Immature natural killer cell (primary cell): ENCODE measurements around the gene TACR1. TPM values are rescaled to one million over a fixed set of nuclear protein-coding genes. Genes with fewer than 3 reads are reported as not detected.
"Not testable (repeated sequence)": the region's sequence is repeated elsewhere in the genome, so short reads cannot be mapped to it uniquely, and the experiment has no call there.

ENCODE experiments used
- DNase-seq, 3 donors: peaks; one replicate each; pipeline ENCODE4 v3.0.0; 2022; ENCODE audit warnings: mixed read lengths in 1 of 3
- H3K27ac Mint-ChIP-seq, 6 donors: one replicate each; pipeline ENCODE4 v1.8.0; 2020; ENCODE audit warnings: mixed read lengths in 6 of 6, mild to moderate bottlenecking in 5 of 6, inconsistent platforms in 4 of 6, moderate library complexity in 3 of 6
- H3K27me3 Mint-ChIP-seq, 3 donors: one replicate each; pipeline ENCODE4 v1.8.0; 2020 to 2021; ENCODE audit warnings: low read depth in 3 of 3, mild to moderate bottlenecking in 3 of 3, mixed read lengths in 3 of 3, moderate library complexity in 3 of 3, inconsistent platforms in 1 of 3
- H3K36me3 Mint-ChIP-seq, 3 donors: one replicate each; pipeline ENCODE4 v1.8.0; 2020; ENCODE audit warnings: mixed read lengths in 3 of 3, inconsistent platforms in 2 of 3, mild to moderate bottlenecking in 2 of 3
- H3K4me1 Mint-ChIP-seq, 2 donors: one replicate each; pipeline ENCODE4 v1.8.0; 2020; ENCODE audit warnings: inconsistent platforms in 2 of 2, mild to moderate bottlenecking in 2 of 2, mixed read lengths in 2 of 2, moderate library complexity in 1 of 2
- H3K4me3 Mint-ChIP-seq, 5 donors: one replicate each; pipeline ENCODE4 v1.8.0; 2020; ENCODE audit warnings: mild to moderate bottlenecking in 5 of 5, mixed read lengths in 5 of 5, inconsistent platforms in 3 of 5, moderate library complexity in 3 of 5
- H3K9me3 Mint-ChIP-seq, 6 donors: one replicate each; pipeline ENCODE4 v1.8.0; 2020; ENCODE audit warnings: mild to moderate bottlenecking in 6 of 6, mixed read lengths in 6 of 6, inconsistent platforms in 4 of 6, moderate library complexity in 3 of 6
- polyA plus RNA-seq, 3 donors: library from polyadenylated mRNA; unstranded; fragments of 300-500 nt; fragmentation: Illumina TruSeq; gene quantifications; one replicate each; pipeline ENCODE4 v1.2.3, GENCODE V29; 2021

The TACR1 gene
- polyA plus RNA-seq, 3 donors from 2014 or later = 0.16 TPM; not detected in 2

- no peak overlapping the region for H3K27ac Mint-ChIP-seq
- H3K27me3 Mint-ChIP-seq = no peaks in the 10 kb centered on the region
- H3K36me3 Mint-ChIP-seq = peaks cover 0 to 4% (median 0%) of the 10 kb centered on the region in 3 donors
- H3K4me3 Mint-ChIP-seq = no peak overlapping the region
- peaks cover 0 to 2% (median 0%) of the 10 kb centered on the region in 6 donors for H3K9me3 Mint-ChIP-seq
- no peak for DNase-seq
- H3K4me1 Mint-ChIP-seq = no peaks in the 10 kb centered on the region
Measured at GRCh38 chr2:75079575-75079974, 119.7 kb downstream of the TACR1 start.

GRCh38 chr2:75077909-75078308 is 121.4 kb downstream of the TACR1 start:
- no peak for DNase-seq
- Mint-ChIP-seq H3K9me3 (peaks cover 0 to 2% (median 0%) of the 10 kb centered on the region in 6 donors), H3K36me3 (peaks cover 0 to 4% (median 0%) of the 10 kb centered on the region in 3 donors), H3K27me3 (no peaks in the 10 kb centered on the region), H3K4me1 (no peaks in the 10 kb centered on the region), H3K4me3 (no peak overlapping the region), H3K27ac (no peak overlapping the region)

DNA sequence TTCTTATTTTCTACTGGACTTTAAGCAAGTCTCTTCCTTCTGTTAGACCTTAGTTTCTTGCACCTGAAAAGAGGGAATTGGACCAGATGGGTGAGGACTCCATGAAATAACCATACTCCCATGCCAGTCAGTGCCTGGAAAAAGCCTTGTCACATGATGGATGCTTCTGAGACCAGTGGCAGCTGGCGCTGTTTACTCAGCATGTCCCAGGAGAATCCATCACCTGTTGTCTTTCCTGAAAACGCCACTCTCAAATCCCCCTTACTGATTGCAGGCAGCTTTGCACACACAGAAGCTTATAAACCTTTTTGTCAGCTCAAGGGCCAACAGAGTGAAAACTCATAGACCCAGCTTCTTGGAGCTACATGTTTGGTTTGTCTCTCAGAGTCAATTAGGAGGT is 123.2 kb downstream of the TACR1 start:
- Mint-ChIP-seq H3K27ac (no peak overlapping the region), H3K9me3 (peaks cover 0 to 2% (median 0%) of the 10 kb centered on the region in 6 donors), H3K4me1 (no peaks in the 10 kb centered on the region), H3K4me3 (no peak overlapping the region), H3K27me3 (peaks cover 0 to 2% (median 0%) of the 10 kb centered on the region in 3 donors), H3K36me3 (no peaks in the 10 kb centered on the region)
- DNase-seq = no peak

DNA sequence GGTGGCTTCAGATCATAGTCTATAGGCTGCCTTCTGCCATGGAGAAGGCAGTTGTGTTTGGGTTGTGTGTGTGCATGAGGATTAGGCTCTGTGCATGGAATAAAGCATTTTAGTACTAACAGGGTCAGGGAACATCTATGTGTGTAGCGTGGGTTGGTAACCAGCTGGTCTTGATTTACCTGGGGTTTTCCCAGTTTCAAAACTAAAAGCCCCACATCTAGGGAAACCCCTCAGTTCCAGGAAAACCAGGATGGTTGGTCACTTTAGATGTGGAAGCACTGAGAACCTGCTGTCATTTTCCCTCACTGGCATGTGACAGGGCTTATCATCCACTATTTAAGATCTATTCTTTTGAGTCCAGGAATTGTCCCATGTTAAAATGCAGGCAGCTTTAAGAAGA is 124.6 kb downstream of the TACR1 start:
- no peak overlapping the region for H3K27ac Mint-ChIP-seq
- no peak overlapping the region for H3K4me3 Mint-ChIP-seq
- no peak for DNase-seq
- no peaks in the 10 kb centered on the region for H3K4me1 Mint-ChIP-seq
- no peaks in the 10 kb centered on the region for H3K36me3 Mint-ChIP-seq
- peaks cover 0 to 2% (median 0%) of the 10 kb centered on the region in 6 donors for H3K9me3 Mint-ChIP-seq
- peaks cover 0 to 2% (median 0%) of the 10 kb centered on the region in 3 donors for H3K27me3 Mint-ChIP-seq

DNA sequence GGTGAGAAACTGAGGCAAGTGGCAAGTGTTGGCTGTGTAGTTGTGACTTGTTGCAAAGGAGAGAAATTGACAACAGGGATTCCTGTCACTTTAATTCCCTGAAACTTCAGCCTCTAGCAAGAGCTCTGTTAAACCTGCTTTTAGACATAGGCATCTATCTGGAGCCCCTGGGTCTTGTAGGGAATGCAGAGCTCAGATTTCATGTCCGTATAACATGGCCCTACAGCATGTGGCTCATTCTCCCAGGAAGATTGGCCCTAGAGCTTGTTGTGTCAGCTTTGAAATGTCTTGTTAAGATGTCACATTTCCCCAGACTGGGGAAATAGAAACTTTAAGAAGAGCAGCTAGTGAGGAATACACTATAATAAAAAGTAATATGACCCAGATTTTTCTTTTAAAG is 125.1 kb downstream of the TACR1 start:
- Mint-ChIP-seq H3K27ac (no peak overlapping the region), H3K36me3 (no peaks in the 10 kb centered on the region), H3K4me1 (no peaks in the 10 kb centered on the region), H3K4me3 (no peak overlapping the region), H3K27me3 (peaks cover 0 to 2% (median 0%) of the 10 kb centered on the region in 3 donors), H3K9me3 (peaks cover 0 to 2% (median 0%) of the 10 kb centered on the region in 6 donors)
- no peak for DNase-seq

GRCh38 chr2:75071766-75072165 is 127.6 kb downstream of the TACR1 start:
- no peak for DNase-seq
- H3K27me3 Mint-ChIP-seq = peaks cover 0 to 5% (median 0%) of the 10 kb centered on the region in 3 donors
- no peak overlapping the region for H3K4me3 Mint-ChIP-seq
- H3K9me3 Mint-ChIP-seq = no peaks in the 10 kb centered on the region
- H3K36me3 Mint-ChIP-seq = no peaks in the 10 kb centered on the region
- no peaks in the 10 kb centered on the region for H3K4me1 Mint-ChIP-seq
- no peak overlapping the region for H3K27ac Mint-ChIP-seq

GRCh38 chr2:75068546-75068945 is 130.8 kb downstream of the TACR1 start:
- no peaks in the 10 kb centered on the region for H3K36me3 Mint-ChIP-seq
- DNase-seq = no peak
- no peak overlapping the region for H3K4me3 Mint-ChIP-seq
- H3K27ac Mint-ChIP-seq = no peak overlapping the region
- no peaks in the 10 kb centered on the region for H3K9me3 Mint-ChIP-seq
- H3K27me3 Mint-ChIP-seq = peaks cover 0 to 6% (median 2%) of the 10 kb centered on the region in 3 donors
- H3K4me1 Mint-ChIP-seq = no peaks in the 10 kb centered on the region

DNA sequence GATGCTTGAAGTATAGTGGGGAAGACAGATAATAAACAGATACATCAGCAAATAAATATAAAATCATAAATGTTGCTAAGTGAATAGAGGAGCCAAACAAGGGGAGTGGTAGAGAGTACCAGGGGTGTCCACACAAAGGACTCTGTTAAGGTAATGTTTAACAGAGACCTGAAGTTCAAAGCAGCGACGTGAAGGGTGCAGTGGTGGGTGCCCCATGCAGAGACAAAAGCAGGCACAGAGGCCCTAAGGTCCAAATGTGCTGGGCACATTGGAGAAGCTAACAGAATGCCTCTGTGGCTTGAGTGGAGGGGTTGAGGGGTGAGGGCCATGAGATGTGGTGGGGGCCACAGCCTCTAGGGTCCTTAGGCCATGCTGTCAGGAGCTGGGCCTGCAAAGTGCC is 131.8 kb downstream of the TACR1 start:
- Mint-ChIP-seq H3K27me3 (peaks cover 0 to 6% (median 2%) of the 10 kb centered on the region in 3 donors), H3K4me1 (no peaks in the 10 kb centered on the region), H3K36me3 (no peaks in the 10 kb centered on the region), H3K27ac (no peak overlapping the region), H3K4me3 (no peak overlapping the region), H3K9me3 (no peaks in the 10 kb centered on the region)
- DNase-seq = no peak

DNA sequence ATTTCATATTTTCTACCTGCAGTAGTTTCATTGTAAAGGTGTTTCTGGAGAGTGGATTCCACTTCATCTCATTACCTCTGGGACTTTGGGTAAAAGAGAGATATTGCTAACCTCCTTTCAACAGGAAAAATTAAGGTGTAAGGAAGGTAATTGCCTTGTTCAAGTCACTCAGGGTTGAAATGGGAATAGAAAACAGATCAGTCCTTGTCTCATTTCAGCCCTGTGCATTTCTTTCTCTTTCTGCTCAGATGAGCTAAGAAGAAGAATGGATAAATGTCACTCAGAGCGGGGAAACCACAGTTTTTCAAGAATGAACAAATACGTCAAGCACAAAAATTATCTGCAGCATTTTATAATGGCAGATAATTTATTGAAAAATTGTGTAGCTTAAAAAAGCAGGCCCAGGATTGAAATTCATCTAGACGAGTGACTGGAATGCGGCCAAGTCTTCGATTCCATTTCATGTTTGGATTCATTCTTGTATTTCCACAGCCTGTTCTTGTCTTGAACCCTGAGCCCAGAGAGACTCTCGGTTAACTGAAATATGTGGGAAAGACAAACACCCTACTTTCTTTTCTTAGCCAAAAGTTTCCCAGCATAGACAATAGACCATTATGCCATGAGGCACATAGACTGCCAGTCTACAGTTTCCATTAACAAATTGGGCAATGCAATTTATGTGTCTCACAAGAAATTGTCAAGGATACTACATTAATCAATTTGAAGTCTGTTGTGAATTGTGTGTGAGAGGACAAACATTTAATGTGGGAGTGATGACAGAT is 133.0 kb downstream of the TACR1 start:
- Mint-ChIP-seq H3K4me3 (no peak overlapping the region), H3K27me3 (peaks cover 0 to 7% (median 3%) of the 10 kb centered on the region in 3 donors), H3K27ac (no peak overlapping the region), H3K36me3 (no peaks in the 10 kb centered on the region), H3K9me3 (no peaks in the 10 kb centered on the region), H3K4me1 (no peaks in the 10 kb centered on the region)
- DNase-seq = no peak

DNA sequence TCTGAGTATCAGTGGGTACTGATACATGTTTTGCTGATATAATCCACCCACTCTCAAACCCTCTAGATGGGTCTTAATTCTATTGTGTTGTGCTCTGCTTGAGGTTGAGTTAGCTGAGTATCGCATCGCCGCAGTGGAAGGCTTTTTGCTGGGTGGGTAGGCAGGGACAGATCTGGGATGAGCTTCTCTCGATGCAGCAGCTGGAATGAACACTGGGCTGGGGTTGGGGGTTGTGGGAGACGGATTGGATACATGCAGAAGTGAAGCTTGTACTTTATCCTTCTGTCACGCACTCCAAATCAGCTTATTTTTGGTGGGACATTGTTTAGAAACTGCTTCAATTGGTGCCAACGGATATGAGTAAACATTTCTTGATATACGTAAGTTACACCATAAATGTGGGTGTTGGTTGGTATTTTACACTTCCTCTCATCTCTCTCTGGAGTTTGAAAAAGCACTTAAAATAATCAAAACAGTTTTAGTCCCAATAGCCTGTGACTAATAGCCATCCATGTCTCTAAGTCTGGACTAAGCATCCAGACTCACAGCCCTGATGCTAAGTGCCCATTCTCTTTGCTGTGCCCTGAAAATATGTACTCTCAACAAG is 133.8 kb downstream of the TACR1 start:
- peak overlapping the region in 1 of 5 donors; percentile 50 for H3K4me3 Mint-ChIP-seq
- H3K9me3 Mint-ChIP-seq = no peaks in the 10 kb centered on the region
- no peak overlapping the region for H3K27ac Mint-ChIP-seq
- no peaks in the 10 kb centered on the region for H3K36me3 Mint-ChIP-seq
- no peak for DNase-seq
- H3K27me3 Mint-ChIP-seq = peaks cover 3 to 8% (median 3%) of the 10 kb centered on the region in 3 donors
- no peaks in the 10 kb centered on the region for H3K4me1 Mint-ChIP-seq

- no peaks in the 10 kb centered on the region for H3K9me3 Mint-ChIP-seq
- H3K27me3 Mint-ChIP-seq = peaks cover 3 to 10% (median 4%) of the 10 kb centered on the region in 3 donors
- H3K27ac Mint-ChIP-seq = no peak overlapping the region
- H3K4me1 Mint-ChIP-seq = no peaks in the 10 kb centered on the region
- no peaks in the 10 kb centered on the region for H3K36me3 Mint-ChIP-seq
- H3K4me3 Mint-ChIP-seq = no peak overlapping the region
- peak; percentile 2 to 34 (median 17) for DNase-seq
Measured at GRCh38 chr2:75064691-75065396, 134.5 kb downstream of the TACR1 start.

DNA sequence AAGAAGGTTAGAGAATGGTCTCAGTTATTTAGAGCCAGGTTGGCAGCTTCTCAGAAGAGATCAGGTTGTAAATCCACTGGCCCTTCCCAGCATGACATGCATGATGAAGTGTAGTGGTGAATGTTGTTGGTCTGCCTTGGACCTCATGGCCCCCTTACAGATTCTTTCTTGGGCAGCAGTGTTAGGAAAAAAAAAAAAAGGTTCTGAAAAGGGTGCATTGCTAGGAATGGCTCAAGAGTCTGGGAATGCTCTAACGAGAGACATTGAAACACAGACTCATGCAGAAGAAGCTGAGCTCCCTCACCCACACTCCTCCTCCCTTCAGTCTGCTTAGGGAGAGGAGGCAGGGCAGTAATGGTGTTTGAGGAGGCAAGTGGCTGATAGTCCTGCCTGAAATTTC is 135.4 kb downstream of the TACR1 start:
- no peaks in the 10 kb centered on the region for H3K9me3 Mint-ChIP-seq
- no peak overlapping the region for H3K27ac Mint-ChIP-seq
- H3K4me3 Mint-ChIP-seq = no peak overlapping the region
- H3K36me3 Mint-ChIP-seq = no peaks in the 10 kb centered on the region
- DNase-seq = no peak
- H3K4me1 Mint-ChIP-seq = no peaks in the 10 kb centered on the region
- peaks cover 3 to 10% (median 7%) of the 10 kb centered on the region in 3 donors for H3K27me3 Mint-ChIP-seq

- no peak overlapping the region for H3K4me3 Mint-ChIP-seq
- no peaks in the 10 kb centered on the region for H3K9me3 Mint-ChIP-seq
- no peaks in the 10 kb centered on the region for H3K4me1 Mint-ChIP-seq
- no peaks in the 10 kb centered on the region for H3K36me3 Mint-ChIP-seq
- no peak overlapping the region for H3K27ac Mint-ChIP-seq
- DNase-seq = no peak
- peaks cover 2 to 9% (median 7%) of the 10 kb centered on the region in 3 donors for H3K27me3 Mint-ChIP-seq
Measured at GRCh38 chr2:75058427-75058826, 140.9 kb downstream of the TACR1 start.

GRCh38 chr2:75057150-75057549 is 142.2 kb downstream of the TACR1 start:
- H3K27me3 Mint-ChIP-seq, H3K27ac Mint-ChIP-seq, DNase-seq, H3K9me3 Mint-ChIP-seq, H3K4me1 Mint-ChIP-seq, H3K4me3 Mint-ChIP-seq, H3K36me3 Mint-ChIP-seq: not testable (repeated sequence)
